ENCODE results near the gene OGA.

DNA sequence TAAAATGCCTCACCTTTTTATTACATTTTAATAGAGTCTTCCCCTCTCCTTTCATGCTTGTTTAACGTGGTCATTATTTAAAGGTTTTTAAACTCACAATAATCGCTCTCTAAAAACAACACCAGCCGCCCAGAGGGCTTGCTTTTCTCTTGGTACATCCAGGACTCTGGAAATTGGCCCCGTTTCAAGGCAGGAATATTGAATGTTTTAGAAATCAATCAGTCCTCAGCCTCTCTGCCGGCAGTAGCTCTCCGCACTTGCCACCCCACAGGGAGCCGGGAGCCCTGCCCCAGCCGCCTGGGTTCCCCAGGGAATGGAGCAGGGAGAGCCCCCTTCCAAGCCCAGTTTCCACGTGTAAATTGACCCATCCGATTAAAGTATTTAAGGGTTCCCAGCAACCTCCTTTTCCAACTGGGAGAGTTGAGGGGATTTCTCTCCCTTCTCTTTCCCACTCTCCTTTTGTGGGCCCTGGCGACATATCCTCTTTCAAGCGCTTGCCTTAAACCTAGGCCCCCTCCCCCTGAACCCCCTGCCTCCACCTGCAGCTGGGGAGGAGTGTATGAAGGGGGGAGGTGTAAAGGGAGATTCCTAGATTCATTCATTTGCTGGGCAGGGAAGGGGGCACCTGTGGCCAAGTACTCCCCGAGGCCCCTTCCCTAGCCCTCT, 44.2 kb downstream of the OGA start:
- TF ChIP-seq EZH2phosphoT487 (IDR thresholded peaks at IDR 0.05; ENCODE audit: low read length), result no peak
- TF ChIP-seq, protein P1, sequence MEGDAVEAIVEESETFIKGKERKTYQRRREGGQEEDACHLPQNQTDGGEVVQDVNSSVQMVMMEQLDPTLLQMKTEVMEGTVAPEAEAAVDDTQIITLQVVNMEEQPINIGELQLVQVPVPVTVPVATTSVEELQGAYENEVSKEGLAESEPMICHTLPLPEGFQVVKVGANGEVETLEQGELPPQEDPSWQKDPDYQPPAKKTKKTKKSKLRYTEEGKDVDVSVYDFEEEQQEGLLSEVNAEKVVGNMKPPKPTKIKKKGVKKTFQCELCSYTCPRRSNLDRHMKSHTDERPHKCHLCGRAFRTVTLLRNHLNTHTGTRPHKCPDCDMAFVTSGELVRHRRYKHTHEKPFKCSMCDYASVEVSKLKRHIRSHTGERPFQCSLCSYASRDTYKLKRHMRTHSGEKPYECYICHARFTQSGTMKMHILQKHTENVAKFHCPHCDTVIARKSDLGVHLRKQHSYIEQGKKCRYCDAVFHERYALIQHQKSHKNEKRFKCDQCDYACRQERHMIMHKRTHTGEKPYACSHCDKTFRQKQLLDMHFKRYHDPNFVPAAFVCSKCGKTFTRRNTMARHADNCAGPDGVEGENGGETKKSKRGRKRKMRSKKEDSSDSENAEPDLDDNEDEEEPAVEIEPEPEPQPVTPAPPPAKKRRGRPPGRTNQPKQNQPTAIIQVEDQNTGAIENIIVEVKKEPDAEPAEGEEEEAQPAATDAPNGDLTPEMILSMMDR (IDR thresholded peaks at IDR 0.05; ENCODE audit: low read length), result no peak

Measured in MM.1S (cell line).